Osteocyte (in vitro differentiated cells): ENCODE measurements around the gene G6PD. TPM values are rescaled to one million over a fixed set of nuclear protein-coding genes. Genes with fewer than 3 reads are reported as not detected.

Experiments used
- DNase-seq: peaks from one replicate; pipeline ENCODE4 v3.0.0; 2021; ENCODE audit warnings: mixed read lengths; ENCODE audit not compliant: unreplicated experiment; ENCODE audit errors: extremely low spot score
- H3K27ac Mint-ChIP-seq: one replicate; pipeline ENCODE4 v1.8.0; 2021; ENCODE audit warnings: mild to moderate bottlenecking, mixed read lengths; ENCODE audit not compliant: unreplicated experiment
- H3K27me3 Mint-ChIP-seq: one replicate; pipeline ENCODE4 v1.8.0; 2021; ENCODE audit warnings: mixed read lengths; ENCODE audit not compliant: unreplicated experiment
- H3K36me3 Mint-ChIP-seq: one replicate; pipeline ENCODE4 v1.8.0; 2021; ENCODE audit warnings: mixed read lengths; ENCODE audit not compliant: unreplicated experiment
- H3K4me1 Mint-ChIP-seq: one replicate; pipeline ENCODE4 v1.8.0; 2021; ENCODE audit warnings: mixed read lengths; ENCODE audit not compliant: unreplicated experiment
- H3K4me3 Mint-ChIP-seq: one replicate; pipeline ENCODE4 v1.8.0; 2021; ENCODE audit warnings: mild to moderate bottlenecking, moderate library complexity, mixed read lengths; ENCODE audit not compliant: unreplicated experiment
- H3K9me3 Mint-ChIP-seq: one replicate; pipeline ENCODE4 v1.8.0; 2021; ENCODE audit warnings: mixed read lengths; ENCODE audit not compliant: unreplicated experiment
- CTCF ChIP-seq: fragments of 200-600 bp; sonication (generic); IDR thresholded peaks from 2 replicates; pipeline ENCODE4 v1.5.0; 2021; ENCODE audit warnings: antibody characterized with exemption, mild to moderate bottlenecking, moderate library complexity
- total RNA-seq: library from RNA; stranded (reverse); gene quantifications from 2 replicates; pipeline ENCODE4 v1.2.1, GENCODE V29; 2021

G6PD gene
- total RNA-seq, 1 donor from 2014 or later = 108 TPM

- no peak overlapping the region for H3K4me3 Mint-ChIP-seq
- no peak for DNase-seq
- no peaks in the 10 kb centered on the region for H3K9me3 Mint-ChIP-seq
- TF ChIP-seq CTCF = no peak
- H3K27me3 Mint-ChIP-seq = no peaks in the 10 kb centered on the region
- H3K27ac Mint-ChIP-seq = peak overlapping the region; percentile 47
- peaks cover 13% of the 10 kb centered on the region for H3K4me1 Mint-ChIP-seq
- peaks cover 9% of the 10 kb centered on the region for H3K36me3 Mint-ChIP-seq
These were observed 32.9 kb downstream of the G6PD start for GRCh38 chrX:154513716-154514115.

GRCh38 chrX:154512879-154513553 lies 33.6 kb downstream of the G6PD start:
- no peak overlapping the region for H3K27ac Mint-ChIP-seq
- no peak overlapping the region for H3K4me3 Mint-ChIP-seq
- peaks cover 11% of the 10 kb centered on the region for H3K36me3 Mint-ChIP-seq
- no peak for DNase-seq
- no peaks in the 10 kb centered on the region for H3K9me3 Mint-ChIP-seq
- TF ChIP-seq CTCF = no peak
- peaks cover 13% of the 10 kb centered on the region for H3K4me1 Mint-ChIP-seq
- H3K27me3 Mint-ChIP-seq = no peaks in the 10 kb centered on the region

GRCh38 chrX:154511761-154512160 lies 34.9 kb downstream of the G6PD start:
- no peaks in the 10 kb centered on the region for H3K27me3 Mint-ChIP-seq
- H3K4me1 Mint-ChIP-seq = peaks cover 13% of the 10 kb centered on the region
- peaks cover 11% of the 10 kb centered on the region for H3K36me3 Mint-ChIP-seq
- no peak overlapping the region for H3K27ac Mint-ChIP-seq
- no peak for TF ChIP-seq CTCF
- no peak for DNase-seq
- H3K4me3 Mint-ChIP-seq = no peak overlapping the region
- no peaks in the 10 kb centered on the region for H3K9me3 Mint-ChIP-seq

- no peaks in the 10 kb centered on the region for H3K9me3 Mint-ChIP-seq
- TF ChIP-seq CTCF = no peak
- peaks cover 6% of the 10 kb centered on the region for H3K4me1 Mint-ChIP-seq
- no peaks in the 10 kb centered on the region for H3K27me3 Mint-ChIP-seq
- no peak overlapping the region for H3K4me3 Mint-ChIP-seq
- no peak for DNase-seq
- peaks cover 11% of the 10 kb centered on the region for H3K36me3 Mint-ChIP-seq
- no peak overlapping the region for H3K27ac Mint-ChIP-seq
These were observed 37.2 kb downstream of the G6PD start for GRCh38 chrX:154509455-154509854.

GRCh38 chrX:154508384-154508745 lies 38.3 kb downstream of the G6PD start:
- Mint-ChIP-seq H3K27ac (no peak overlapping the region), H3K4me3 (no peak overlapping the region), H3K9me3 (no peaks in the 10 kb centered on the region), H3K36me3 (peaks cover 11% of the 10 kb centered on the region), H3K4me1 (peaks cover 3% of the 10 kb centered on the region), H3K27me3 (no peaks in the 10 kb centered on the region)
- TF ChIP-seq CTCF = no peak
- DNase-seq = no peak
